ENCODE results near the gene CCDC122.

- no peak for TF ChIP-seq ZNF274 (IDR thresholded peaks at IDR 0.05; ENCODE audit: low read depth, low read length)
- no peak for TF ChIP-seq YY1 (IDR thresholded peaks at IDR 0.05; ENCODE audit: insufficient read depth, insufficient read length)
These were observed 91.5 kb downstream of the CCDC122 start for GRCh38 chr13:43787997-43788396.

Measured in NT2/D1 (cell line).